GM10847 (cell line): Measurements from ENCODE around the gene ZNF217.

ENCODE experiments used
- POLR2A ChIP-seq: IDR thresholded peaks from 2 replicates; pipeline ENCODE4 v1.6.1; 2011; ENCODE audit not compliant: insufficient read length; ENCODE audit errors: extremely low read depth

The ZNF217 gene

DNA sequence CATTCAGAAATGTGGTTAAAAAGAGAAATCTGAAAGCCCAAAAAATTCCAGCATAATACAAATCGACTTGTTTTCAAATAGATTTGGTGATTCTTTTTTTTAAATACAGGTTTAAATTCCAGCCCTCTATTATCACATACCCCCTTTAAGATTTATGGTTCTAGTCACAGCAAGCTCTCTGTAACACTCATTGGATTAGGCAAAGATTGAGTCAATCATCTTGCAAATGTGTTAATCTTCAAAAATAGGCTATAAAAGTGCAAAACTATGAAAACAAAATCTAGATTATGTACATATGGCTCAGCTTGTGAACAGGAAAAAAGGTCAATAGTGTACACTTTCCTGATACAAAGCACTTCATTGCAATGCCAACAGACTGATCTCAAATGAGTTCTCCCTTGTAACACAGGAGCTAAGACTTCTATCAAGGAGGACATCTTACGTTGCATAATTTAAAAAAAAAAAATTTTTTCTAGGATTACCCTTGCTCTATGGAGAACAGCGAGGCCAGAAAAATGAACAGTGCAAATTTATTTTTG is 26.2 kb downstream of the ZNF217 start:
- TF ChIP-seq POLR2A, result no peak

DNA sequence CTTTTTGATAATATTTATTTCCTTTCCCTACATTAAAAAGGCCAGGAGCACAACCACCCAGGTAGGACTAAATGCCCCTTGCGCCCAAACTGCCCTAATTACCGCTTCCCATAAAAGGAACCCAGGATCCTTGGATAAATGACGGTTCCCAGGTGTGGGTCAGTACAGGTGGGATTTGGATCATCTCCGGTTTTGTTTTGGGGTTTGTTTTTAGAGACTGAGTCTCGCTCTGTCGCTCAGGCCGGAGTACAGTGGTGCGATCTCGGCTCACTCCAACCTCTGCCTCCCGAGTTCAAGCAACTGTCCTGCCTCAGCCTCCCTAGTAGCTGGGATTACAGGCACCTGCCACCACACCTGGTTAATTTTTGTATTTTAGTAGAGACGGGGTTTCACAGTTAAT is 28.4 kb downstream of the ZNF217 start:
- TF ChIP-seq POLR2A, result no peak

DNA sequence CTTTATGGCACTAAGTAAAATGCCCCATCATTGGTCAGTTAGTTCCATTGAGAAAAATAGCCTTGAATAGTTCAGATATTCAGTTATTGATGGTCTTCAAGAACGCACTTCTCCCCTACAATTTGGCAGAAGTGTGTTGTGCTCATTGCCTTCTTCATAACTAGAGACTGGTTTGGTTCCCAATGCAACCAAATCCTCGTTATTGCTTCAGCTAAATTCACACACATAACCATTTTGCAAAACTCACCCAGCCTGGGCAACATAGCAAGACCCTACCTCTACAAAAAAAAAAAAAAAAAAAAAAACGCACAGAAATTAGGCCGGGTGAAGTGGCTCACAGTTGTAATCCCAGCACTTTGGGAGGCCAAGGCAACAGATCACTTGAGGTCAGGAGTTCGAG is 32.1 kb downstream of the ZNF217 start:
- no peak for TF ChIP-seq POLR2A

DNA sequence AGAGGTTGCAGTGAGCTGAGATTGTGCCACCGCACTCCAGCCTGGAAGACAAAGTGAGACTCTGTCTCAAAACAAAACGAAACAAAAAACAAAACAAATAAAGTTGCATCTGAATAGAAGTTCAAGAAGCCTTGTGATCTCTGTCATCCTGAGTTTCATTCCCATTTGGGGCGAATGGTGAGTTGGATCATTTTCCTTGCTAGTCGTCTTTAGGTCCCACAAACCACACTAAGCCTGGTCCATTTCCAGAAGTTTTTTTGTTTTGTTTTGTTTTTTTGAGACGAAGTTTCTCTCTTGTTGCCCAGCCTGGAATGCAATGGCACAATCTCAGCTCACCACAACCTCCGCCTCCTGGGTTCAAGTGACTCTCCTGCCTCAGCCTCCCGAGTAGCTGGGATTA is 33.8 kb downstream of the ZNF217 start:
- TF ChIP-seq POLR2A, result no peak

DNA sequence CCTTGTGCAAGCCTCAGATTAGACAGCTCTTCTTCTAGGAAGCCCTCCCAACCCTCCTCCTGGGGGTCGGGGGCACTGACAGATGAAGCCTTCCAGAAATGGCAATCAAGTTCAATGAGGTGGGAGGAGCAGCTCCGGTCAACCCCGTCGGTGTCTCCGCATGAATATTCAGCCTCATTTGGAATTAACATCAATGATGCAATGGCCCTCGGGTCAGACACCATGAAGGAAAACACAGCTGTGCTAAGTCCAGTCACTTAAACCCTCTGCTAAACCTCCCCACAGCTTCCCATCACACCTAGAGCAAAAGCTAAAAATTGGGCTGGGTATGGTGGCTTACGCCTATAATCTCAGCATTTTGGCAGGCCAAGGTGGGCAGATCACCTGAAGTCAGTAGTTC is 36.5 kb downstream of the ZNF217 start:
- TF ChIP-seq POLR2A, result no peak

DNA sequence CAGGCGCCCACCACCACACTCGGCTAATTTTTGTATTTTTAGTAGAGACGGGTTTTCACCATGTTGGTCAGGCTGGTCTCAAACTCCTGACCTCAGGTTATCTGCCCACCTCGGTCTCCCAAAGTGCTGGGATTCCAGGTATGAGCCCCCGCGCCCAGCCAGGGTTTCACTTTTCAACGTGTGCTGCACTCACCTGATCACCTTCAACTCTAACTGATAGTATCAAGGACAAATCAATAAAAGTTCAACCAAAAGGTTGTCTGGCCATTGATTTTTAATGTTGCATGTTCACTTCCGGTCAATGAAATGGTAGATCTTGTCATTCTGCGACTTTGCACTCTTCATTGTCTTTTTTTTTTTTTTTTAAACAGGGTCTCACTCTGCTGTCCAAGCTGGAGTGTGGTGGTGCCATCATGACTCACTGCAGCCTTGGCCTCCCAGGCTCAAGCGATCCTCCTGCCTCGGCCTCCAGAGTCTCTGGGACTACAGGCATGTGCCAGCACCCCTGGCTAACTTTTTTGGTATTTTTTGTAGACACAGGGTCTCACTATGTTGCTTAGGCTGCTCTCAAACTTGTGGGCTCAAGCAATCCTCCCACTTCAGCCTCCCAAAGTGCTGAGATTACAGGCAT is 37.3 kb downstream of the ZNF217 start:
- no peak for TF ChIP-seq POLR2A

DNA sequence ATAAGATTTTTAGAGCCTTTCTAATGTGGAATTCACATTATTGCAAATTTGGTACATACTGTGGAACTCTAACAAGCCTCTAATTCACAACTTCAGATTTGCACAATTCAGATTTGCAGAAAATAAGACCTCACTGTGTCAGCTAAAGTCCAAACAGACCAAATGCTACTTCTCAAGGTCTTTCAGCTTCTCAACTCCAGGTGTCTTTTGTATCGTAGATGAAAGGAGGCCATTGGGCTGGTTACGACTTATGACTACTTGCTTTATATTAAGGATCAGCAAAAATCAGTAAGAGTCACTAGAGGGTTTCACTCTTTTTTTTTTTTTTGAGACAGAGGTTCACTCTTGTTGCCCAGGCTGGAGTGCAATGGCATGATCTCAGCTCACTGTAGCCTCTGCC is 37.8 kb downstream of the ZNF217 start:
- TF ChIP-seq POLR2A, result no peak

DNA sequence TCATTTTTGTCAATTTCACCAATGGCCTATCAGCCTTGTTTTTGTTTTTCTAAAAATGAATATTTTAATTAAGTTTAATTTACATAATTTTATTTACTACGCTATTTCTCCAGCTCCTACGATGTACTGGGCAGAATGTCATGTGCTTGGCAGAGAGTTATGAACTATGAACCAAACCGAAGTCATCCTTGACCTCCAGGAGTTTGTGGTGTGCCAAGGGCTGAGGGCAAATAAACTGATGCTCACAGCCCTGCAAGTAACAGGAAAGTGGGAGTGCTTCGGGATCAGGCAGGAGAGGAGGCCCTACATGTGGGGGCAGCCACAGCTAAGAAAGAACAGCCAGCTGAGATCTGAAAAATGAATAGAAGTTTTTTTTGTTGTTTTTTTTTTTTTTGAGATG is 38.6 kb downstream of the ZNF217 start:
- no peak for TF ChIP-seq POLR2A

DNA sequence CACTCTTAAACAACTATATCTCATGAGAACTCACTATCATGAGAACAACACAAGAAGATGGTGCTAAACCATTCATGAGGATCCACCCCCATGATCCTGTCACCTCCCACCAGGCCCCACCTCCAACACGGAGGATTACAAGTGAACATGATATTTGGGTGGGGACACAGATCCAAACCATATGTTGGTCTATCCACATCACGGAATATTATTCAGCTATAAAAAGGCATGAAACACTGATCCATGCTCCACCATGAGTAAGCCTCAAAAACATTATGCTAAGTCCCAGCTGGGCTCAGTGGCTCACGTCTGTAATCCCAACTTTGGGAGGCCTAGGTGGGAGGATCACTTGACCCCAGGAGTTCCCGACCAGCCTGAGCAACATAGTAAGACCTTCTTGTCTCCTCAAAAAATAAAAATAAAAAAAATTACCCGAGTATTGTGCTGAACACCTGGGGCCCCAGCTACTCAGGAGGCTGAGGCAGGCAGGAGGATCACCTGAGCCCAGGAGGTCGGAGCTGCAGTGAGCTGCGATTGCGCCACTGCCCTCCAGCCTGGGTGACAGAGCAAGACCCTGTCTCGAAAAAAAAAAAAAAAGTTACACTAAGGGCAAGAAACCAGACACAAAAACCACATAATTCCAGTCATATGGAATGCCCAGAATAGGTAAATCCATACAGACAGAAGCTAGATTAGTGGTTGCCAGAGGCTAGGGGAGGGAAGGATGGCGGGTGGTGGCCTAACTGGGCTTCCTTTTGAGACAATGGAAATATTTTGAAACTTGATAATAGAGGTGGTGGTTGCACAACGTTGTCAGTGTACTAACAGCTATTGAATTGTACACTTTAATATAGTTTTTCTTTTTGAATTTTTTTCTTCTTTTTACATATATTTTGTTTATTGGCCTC is 43.1 kb downstream of the ZNF217 start:
- TF ChIP-seq POLR2A, result no peak

DNA sequence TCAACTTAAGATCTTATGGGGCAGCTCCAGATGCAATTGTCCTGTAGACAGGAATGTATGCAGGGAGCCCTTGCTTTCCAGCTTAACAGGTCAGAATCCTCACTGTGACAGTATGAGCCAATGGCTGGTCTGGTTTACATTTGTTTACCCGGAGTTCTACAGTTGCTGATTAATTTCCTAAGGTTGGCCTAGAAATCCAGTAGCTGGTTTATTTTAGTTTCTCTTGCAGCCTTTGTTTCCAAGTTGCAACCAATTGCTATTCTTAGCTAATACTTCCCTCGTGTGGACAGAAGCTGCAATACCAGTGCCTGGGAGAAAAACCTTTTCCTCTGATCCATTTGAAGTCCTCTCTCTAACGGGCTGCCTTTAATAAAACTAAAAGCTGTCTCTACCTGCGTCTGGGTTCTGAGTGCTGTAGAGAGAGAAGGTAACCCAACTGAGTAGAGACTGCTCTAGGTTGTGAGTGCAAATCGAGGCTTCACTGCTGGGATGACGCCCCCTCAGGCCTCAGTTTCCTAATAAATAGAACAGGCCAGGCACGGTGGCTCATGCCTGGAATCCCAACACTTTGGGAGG is 45.9 kb downstream of the ZNF217 start:
- TF ChIP-seq POLR2A, result no peak

DNA sequence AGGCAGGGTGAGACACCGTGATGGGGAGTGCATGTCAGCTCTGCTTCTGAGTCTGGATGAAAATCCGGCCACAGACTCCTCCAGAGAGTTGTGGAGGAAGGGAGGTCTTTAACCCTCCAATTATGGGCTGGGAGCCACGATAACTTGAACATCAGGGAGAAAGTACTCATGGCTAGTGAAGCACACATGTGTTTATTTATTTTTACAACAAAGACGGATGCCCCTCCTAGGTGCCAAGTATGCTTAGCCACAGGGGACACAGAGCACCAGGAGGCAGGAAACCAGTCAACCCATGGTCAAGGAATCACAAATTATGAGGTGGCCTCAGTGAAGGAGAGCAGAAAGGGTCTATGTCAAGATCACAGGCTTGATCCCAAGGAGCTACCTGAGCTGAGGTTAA is 54.1 kb downstream of the ZNF217 start:
- TF ChIP-seq POLR2A, result no peak

DNA sequence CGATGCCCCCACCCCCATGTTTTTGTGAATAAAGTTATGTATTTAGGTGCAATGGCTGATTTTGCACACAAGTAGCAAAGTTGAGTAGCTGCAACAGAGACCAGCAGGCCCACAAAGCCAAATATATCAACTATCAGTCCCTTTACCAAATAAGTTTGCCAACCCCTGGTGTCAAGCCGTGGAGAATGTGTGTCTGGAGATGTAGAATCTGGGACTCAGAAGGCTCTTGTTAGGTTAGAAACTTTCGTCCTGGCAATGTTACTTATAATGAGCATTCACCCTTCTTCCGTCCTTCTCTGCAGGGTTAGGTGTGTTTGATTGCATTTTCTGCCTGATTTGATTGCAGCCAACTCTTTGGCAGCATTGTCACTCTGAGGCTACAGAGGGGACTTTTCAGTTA is 57.8 kb downstream of the ZNF217 start:
- TF ChIP-seq POLR2A, result no peak

DNA sequence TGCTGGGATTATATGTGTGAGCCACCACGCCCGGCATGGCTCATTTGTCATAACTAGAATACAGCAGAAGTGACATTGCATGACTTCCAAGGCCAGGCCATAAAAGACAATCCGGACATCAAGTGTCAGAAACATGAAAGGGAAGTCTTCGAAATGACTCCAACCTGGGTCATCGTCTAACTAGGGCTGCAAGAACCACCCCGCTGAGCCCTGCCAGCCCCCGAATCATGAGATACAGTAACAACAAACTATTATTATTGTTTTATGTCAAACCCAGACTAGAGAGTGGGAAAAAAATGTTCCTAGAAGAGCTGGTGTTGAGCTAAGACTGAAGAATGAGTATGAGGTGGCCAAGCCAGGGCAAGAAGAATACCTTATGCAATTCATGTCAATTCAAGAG is 59.6 kb downstream of the ZNF217 start:
- TF ChIP-seq POLR2A, result no peak

DNA sequence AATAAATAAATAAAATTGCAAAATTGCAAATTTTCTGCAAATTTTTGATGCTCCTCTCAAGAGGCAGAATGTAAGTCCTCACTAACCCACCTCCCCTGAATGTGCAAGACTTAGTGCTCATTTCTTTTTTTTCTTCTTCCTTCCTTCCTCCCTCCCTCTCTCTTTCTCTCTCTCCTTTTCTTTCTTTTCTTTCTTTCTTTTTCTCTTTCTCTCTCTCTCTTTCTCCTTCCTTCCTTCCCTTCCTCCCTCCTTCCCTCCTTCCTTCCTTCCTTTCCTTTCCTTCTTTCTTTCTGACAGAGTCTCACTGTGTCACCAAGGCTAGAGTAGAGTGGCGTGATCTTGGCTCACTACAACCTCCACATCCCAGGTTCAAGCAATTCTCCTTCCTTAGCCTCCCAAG is 60.1 kb downstream of the ZNF217 start:
- TF ChIP-seq POLR2A, result no peak

DNA sequence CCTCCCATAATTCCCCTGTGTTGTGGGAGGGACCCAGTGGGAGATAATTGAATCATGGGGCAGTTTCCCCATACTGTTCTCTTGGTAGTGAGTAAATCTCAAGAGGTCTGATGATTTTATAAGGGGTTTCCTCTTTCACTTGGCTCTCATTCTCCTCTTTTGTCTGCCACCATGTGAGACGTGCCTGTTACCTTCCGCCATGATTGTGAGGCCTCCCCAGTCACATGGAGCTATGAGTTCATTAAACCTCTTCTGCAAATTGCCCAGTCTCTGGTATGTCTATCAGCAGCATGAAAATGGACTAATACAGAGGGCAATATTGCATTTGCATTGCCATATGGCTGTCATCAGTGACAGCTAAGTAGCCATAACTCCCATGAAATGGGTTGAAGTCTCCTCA is 63.2 kb downstream of the ZNF217 start:
- no peak for TF ChIP-seq POLR2A

DNA sequence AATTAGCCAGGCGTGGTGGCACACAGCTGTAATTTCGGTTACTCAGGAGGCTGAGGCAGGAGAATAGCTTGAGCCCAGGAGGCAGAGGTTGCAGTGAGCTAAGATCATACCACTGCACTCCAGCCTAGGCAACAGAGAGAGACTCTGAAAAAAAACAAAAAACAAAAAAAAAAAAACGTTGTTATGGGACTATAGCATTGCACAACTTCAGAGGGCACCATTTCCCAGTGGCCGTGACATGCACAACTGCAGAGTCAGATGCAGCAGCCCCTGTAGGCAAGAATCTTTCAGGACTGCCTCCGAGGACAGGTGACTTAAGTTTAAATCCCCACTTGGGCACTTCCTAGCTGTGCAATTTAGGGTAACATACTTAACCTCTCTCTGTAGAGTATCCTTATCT is 64.0 kb downstream of the ZNF217 start:
- TF ChIP-seq POLR2A, result no peak
